Gastrocnemius medialis (tissue), 4 donors: ENCODE measurements around the gene ZNF518A. TPM values are rescaled to one million over a fixed set of nuclear protein-coding genes. Genes with fewer than 3 reads are reported as not detected.
"Not testable (repeated sequence)": the region's sequence is repeated elsewhere in the genome, so short reads cannot be mapped to it uniquely, and the experiment has no call there.

ENCODE experiments used
- ATAC-seq, 2 donors: fragments of 150-250 bp; one replicate each; pipeline ENCODE4 v1.9.1; 2016
- DNase-seq, 2 donors: peaks; one replicate each; pipeline ENCODE4 v3.0.0-alpha.2; 2019
- H3K27ac ChIP-seq, 4 donors: fragments of 200-600 bp; sonication (generic); 1 replicate in 1 of 4; 2 replicates in 3 of 4; pipeline ENCODE4 v1.5.1; 2016 to 2018; ENCODE audit warnings: mild to moderate bottlenecking in 2 of 4, moderate library complexity in 1 of 4
- H3K27me3 ChIP-seq, 3 donors: fragments of 200-600 bp; sonication (generic) in 2 of 3; 1 replicate in 1 of 3; 2 replicates in 2 of 3; pipeline versions ENCODE4 v1.5.1 to v1.6.0; 2016 to 2019; ENCODE audit warnings: mild to moderate bottlenecking in 1 of 3, moderate library complexity in 1 of 3
- H3K36me3 ChIP-seq, 2 donors: fragments of 200-600 bp; sonication (generic) in 1 of 2; one replicate each; pipeline ENCODE4 v1.5.1; 2017 to 2018
- H3K4me1 ChIP-seq, 2 donors: fragments of 200-600 bp; sonication (generic) in 1 of 2; one replicate each; pipeline ENCODE4 v1.5.1; 2016 to 2017; ENCODE audit warnings: mild to moderate bottlenecking in 2 of 2
- H3K4me3 ChIP-seq, 4 donors: fragments of 200-600 bp; sonication (generic) in 3 of 4; 1 replicate in 1 of 4; 2 replicates in 3 of 4; pipeline ENCODE4 v1.5.1; 2016 to 2019; ENCODE audit warnings: mild to moderate bottlenecking in 2 of 4
- H3K9me3 ChIP-seq, 3 donors: fragments of 200-600 bp; sonication (generic) in 2 of 3; 1 replicate in 1 of 3; 2 replicates in 2 of 3; pipeline ENCODE4 v1.5.1; 2016 to 2019
- POLR2A ChIP-seq, 2 donors: fragments of 450-650 bp; IDR thresholded peaks; one replicate each; pipeline ENCODE4 v1.6.1; 2017; ENCODE audit warnings: antibody characterized with exemption in 2 of 2, mild to moderate bottlenecking in 2 of 2, moderate library complexity in 2 of 2
- in situ Hi-C, 4 donors: fragments of 200-750 bp; cut with MboI; loops; one replicate each; pipeline versions ENCODE4 v1.15.0 to v1.8.0; 2017; ENCODE audit warnings: low sequenced_read_pairs in 4 of 4
- intact Hi-C: fragments of 100-400 bp; cut with DNase I; formaldehyde crosslinking; loops from one replicate; pipeline ENCODE4 v1.15.1; 2023; ENCODE audit warnings: low total_unique reads
- total RNA-seq, 4 donors: library from RNA; depleted of rRNA; stranded (reverse); fragments of >200 nt; gene quantifications; one replicate each; pipeline versions ENCODE4 v1.1.0 to v1.2.3, GENCODE V29; 2016
- TF ChIP-seq, protein P1 (sequence below), 5 experiments: fragments of 450-650 bp in 3 of 5; fragments of 200-600 bp in 2 of 5; sonication (generic) in 2 of 5; IDR thresholded peaks in 4 of 5; conservative IDR thresholded peaks in 1 of 5; 1 replicate in 4 of 5; 2 replicates in 1 of 5; pipeline ENCODE4 v1.5.1; 2016 to 2019; ENCODE audit warnings: antibody characterized with exemption in 5 of 5, mild to moderate bottlenecking in 3 of 5, moderate library complexity in 3 of 5

ZNF518A gene
- total RNA-seq, 4 donors from 2014 or later: 4.9 to 11.8 (median 8.2) TPM

DNA sequence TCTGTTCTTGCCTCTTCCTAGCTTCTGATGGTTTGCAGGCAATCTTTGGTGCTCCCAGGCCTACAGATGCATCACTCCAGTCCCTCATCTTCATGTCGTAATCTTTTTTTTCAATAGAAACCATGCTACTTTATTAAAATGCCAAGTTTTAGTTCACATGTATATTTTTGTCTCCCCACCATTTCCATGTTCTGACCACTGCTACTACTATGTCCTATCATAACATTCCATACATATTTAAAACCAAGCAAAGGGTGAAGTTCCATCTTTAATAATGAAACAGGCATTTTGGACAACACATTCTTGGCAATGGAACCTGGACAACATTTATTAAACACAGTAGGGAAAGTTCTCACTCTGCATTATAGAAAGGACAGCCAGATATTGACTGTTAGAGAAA lies 58.8 kb downstream of the ZNF518A start:
- Histone ChIP-seq H3K27ac (no peak overlapping the region), H3K36me3 (no peaks in the 10 kb centered on the region), H3K4me3 (no peak overlapping the region), H3K27me3 (no peaks in the 10 kb centered on the region), H3K4me1 (no peaks in the 10 kb centered on the region), H3K9me3 (no peaks in the 10 kb centered on the region)
- in situ Hi-C loops: no loop called here
- no peak for ATAC-seq
- no peak for DNase-seq
- no peak for TF ChIP-seq POLR2A (IDR thresholded peaks at IDR 0.05)
- TF ChIP-seq, protein P1, sequence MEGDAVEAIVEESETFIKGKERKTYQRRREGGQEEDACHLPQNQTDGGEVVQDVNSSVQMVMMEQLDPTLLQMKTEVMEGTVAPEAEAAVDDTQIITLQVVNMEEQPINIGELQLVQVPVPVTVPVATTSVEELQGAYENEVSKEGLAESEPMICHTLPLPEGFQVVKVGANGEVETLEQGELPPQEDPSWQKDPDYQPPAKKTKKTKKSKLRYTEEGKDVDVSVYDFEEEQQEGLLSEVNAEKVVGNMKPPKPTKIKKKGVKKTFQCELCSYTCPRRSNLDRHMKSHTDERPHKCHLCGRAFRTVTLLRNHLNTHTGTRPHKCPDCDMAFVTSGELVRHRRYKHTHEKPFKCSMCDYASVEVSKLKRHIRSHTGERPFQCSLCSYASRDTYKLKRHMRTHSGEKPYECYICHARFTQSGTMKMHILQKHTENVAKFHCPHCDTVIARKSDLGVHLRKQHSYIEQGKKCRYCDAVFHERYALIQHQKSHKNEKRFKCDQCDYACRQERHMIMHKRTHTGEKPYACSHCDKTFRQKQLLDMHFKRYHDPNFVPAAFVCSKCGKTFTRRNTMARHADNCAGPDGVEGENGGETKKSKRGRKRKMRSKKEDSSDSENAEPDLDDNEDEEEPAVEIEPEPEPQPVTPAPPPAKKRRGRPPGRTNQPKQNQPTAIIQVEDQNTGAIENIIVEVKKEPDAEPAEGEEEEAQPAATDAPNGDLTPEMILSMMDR (IDR thresholded peaks at IDR 0.05 in 4 of 5, conservative IDR thresholded peaks at IDR 0.05 in 1 of 5): no peak
- intact Hi-C loops: no loop called here

DNA sequence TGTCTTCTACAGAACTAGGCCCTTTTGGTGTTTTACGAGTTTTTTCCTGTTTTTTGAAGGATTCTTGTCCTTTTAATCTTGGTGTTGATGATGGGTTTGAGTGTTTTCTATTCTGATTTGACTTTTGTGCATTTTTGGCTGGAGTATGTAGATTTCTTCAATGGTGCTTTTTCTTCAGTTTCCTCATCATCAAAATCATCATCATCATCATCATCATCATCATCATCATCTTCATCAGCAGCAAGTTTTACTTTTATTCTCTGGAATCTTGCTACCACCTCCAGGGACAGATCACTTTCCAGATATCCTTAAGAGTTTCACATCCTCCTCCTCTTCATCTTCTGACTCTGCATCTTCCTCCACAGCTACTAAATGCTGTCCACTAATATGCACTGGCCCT lies 59.4 kb downstream of the ZNF518A start:
- intact Hi-C loops, in situ Hi-C loops, ATAC-seq: not testable (repeated sequence)

DNA sequence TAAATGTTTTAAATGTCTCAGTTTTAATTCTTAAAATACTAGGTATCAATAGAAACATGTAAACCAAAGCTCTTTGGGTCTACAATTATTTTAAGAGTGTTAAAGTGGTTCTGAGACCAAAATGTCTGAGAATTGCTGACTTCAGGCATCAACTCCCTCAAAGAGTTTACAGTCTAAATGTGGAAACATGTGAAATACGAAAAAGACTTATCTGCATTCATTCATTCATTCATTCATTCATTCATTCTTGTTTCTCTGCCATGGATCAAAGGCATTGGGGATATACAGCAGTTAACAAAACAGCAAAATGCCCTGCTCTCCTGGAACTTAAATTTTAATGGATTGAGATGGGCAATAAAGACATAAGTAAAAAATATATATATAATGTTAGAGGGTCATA lies 71.4 kb downstream of the ZNF518A start:
- DNase-seq (no peak), ATAC-seq (no peak)
- H3K27ac ChIP-seq: no peak overlapping the region
- in situ Hi-C loops: no loop called here
- H3K27me3 ChIP-seq: no peaks in the 10 kb centered on the region
- H3K36me3 ChIP-seq: no peaks in the 10 kb centered on the region
- H3K9me3 ChIP-seq: no peaks in the 10 kb centered on the region
- no peaks in the 10 kb centered on the region for H3K4me1 ChIP-seq
- intact Hi-C loops: no loop called here
- no peak for TF ChIP-seq POLR2A (IDR thresholded peaks at IDR 0.05)
- TF ChIP-seq, protein P1 (IDR thresholded peaks at IDR 0.05 in 4 of 5, conservative IDR thresholded peaks at IDR 0.05 in 1 of 5): no peak
- no peak overlapping the region for H3K4me3 ChIP-seq

More for the DNA sequence above, 59.4 kb downstream of the ZNF518A start:
- not testable (repeated sequence) for H3K27me3 ChIP-seq, DNase-seq, H3K4me1 ChIP-seq, H3K36me3 ChIP-seq, H3K4me3 ChIP-seq, H3K9me3 ChIP-seq, H3K27ac ChIP-seq

DNA sequence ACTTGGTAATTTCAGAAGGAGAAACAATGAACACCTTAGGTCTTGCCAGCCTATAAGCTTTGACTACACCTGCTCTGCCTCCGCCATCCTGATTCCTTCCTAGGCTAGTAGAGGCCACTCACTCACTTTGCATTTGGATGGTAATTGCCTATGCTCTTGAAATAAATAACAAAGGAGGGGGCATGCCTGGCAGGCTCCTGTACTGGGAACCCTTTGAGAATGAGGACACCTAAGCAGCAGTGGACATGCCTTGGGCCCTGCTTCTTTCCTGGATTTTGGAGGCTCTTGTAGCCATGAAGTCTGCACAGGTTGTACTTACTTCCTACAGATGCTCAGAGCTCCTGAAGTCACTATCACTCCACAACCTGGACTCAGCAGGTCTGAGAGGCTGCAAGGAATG lies 75.5 kb downstream of the ZNF518A start:
- Histone ChIP-seq H3K4me1 (no peaks in the 10 kb centered on the region), H3K27me3 (no peaks in the 10 kb centered on the region), H3K9me3 (no peaks in the 10 kb centered on the region), H3K36me3 (no peaks in the 10 kb centered on the region), H3K27ac (no peak overlapping the region), H3K4me3 (no peak overlapping the region)
- DNase-seq (no peak), ATAC-seq (no peak)
- TF ChIP-seq POLR2A (IDR thresholded peaks at IDR 0.05): no peak
- TF ChIP-seq, protein P1 (IDR thresholded peaks at IDR 0.05 in 4 of 5, conservative IDR thresholded peaks at IDR 0.05 in 1 of 5): no peak
- intact Hi-C loops: no loop called here
- in situ Hi-C loops: no loop called here

DNA sequence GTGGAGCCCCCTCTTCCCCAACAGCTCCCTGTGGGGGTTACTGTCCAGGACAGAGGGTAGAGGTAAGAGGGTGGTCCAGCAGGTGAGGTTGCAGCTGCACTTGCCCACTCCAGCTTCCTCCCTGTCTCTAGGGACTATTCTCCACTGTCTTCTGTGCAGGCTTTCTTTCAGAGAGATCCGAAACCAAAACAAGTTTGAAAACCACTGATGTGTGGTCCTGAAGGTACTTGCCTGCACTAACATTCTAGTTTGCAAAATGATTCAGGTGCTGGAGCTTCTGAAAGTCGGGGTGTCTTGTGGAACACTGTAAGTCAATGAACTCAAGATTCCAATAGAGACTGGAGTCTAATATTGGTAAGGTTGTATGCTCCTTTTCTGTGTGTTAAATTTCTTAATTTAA lies 78.2 kb downstream of the ZNF518A start:
- no peak for TF ChIP-seq POLR2A (IDR thresholded peaks at IDR 0.05)
- TF ChIP-seq, protein P1 (IDR thresholded peaks at IDR 0.05 in 4 of 5, conservative IDR thresholded peaks at IDR 0.05 in 1 of 5): no peak
- intact Hi-C loops (no loop called here), in situ Hi-C loops (no loop called here)
- DNase-seq: no peak
- H3K27me3 ChIP-seq: no peaks in the 10 kb centered on the region
- H3K9me3 ChIP-seq: no peaks in the 10 kb centered on the region
- no peak overlapping the region for H3K27ac ChIP-seq
- H3K4me1 ChIP-seq: no peaks in the 10 kb centered on the region
- ATAC-seq: no peak
- no peaks in the 10 kb centered on the region for H3K36me3 ChIP-seq
- H3K4me3 ChIP-seq: no peak overlapping the region
